Fibroblast of lung (primary cell): ENCODE data around the gene TSHZ2. TPM values are rescaled to one million over a fixed set of nuclear protein-coding genes. Genes with fewer than 3 reads are reported as not detected.

Source experiments
- DNase-seq, 2 donors: peaks; one replicate each; pipeline versions ENCODE4 v3.0.0 to v3.0.0-alpha.2; 2010; ENCODE audit warnings: low read depth in 2 of 2
- H2AFZ ChIP-seq: 2 replicates; pipeline ENCODE4 v1.5.1; 2012; ENCODE audit warnings: low read length, control low read depth, inconsistent platforms
- H3K27ac ChIP-seq: 2 replicates; pipeline ENCODE4 v1.5.1; 2011; ENCODE audit warnings: low read length, control low read depth; ENCODE audit not compliant: insufficient read depth
- H3K27me3 ChIP-seq: 2 replicates; pipeline ENCODE4 v1.5.1; 2011; ENCODE audit warnings: mild to moderate bottlenecking, low read length; ENCODE audit not compliant: control insufficient read depth, insufficient read depth
- H3K36me3 ChIP-seq: 2 replicates; pipeline ENCODE4 v1.5.1; 2011; ENCODE audit warnings: low read length; ENCODE audit not compliant: control insufficient read depth, insufficient read depth
- H3K4me1 ChIP-seq: 2 replicates; pipeline ENCODE4 v1.5.1; 2011; ENCODE audit warnings: low read length; ENCODE audit not compliant: control insufficient read depth, insufficient read depth; ENCODE audit errors: extremely low read depth
- H3K4me2 ChIP-seq: 2 replicates; pipeline ENCODE4 v1.5.1; 2011; ENCODE audit warnings: low read length, control low read depth; ENCODE audit not compliant: insufficient read depth; ENCODE audit errors: extremely low read depth
- H3K4me3 ChIP-seq, 4 experiments: fragments of 200-600 bp in 1 of 4; sonication (generic) in 1 of 4; replicated peaks in 1 of 4; 2 replicates each; pipeline ENCODE4 v1.5.1; 2011 to 2016; ENCODE audit warnings: low read length in 4 of 4, low read depth in 3 of 4, mild to moderate bottlenecking in 3 of 4, control low read depth in 2 of 4, inconsistent platforms in 1 of 4, mixed read lengths in 1 of 4; ENCODE audit not compliant: insufficient read depth in 1 of 4; ENCODE audit errors: control extremely low read depth in 1 of 4
- H3K79me2 ChIP-seq: 2 replicates; pipeline ENCODE4 v1.5.1; 2012; ENCODE audit warnings: mild to moderate bottlenecking, low read length, inconsistent platforms; ENCODE audit not compliant: control insufficient read depth, insufficient read depth
- H3K9ac ChIP-seq: 2 replicates; pipeline ENCODE4 v1.5.1; 2011; ENCODE audit warnings: mild to moderate bottlenecking, low read length, control low read depth; ENCODE audit not compliant: insufficient read depth
- H3K9me3 ChIP-seq: 2 replicates; pipeline ENCODE4 v1.5.1; 2012; ENCODE audit warnings: low read depth, low read length; ENCODE audit not compliant: control insufficient read depth, insufficient read depth
- H4K20me1 ChIP-seq: 2 replicates; pipeline ENCODE4 v1.5.1; 2011; ENCODE audit warnings: low read length; ENCODE audit not compliant: control insufficient read depth, insufficient read depth; ENCODE audit errors: extremely low read depth
- EZH2 ChIP-seq: IDR thresholded peaks from 2 replicates; pipeline ENCODE4 v1.5.1; 2012; ENCODE audit warnings: low read length, control low read depth, mild to moderate bottlenecking; ENCODE audit errors: missing control alignments
- polyA plus RNA-seq, 2 donors: library from polyadenylated mRNA; depleted of rRNA in 1 of 2; stranded (reverse) in 1 of 2; unstranded in 1 of 2; fragments of >200 nt; gene quantifications; 2 replicates each; pipeline ENCODE4 v1.2.1, GENCODE V29; 2011 to 2012; ENCODE audit warnings: missing spikeins in 1 of 2
- total RNA-seq: library from RNA; depleted of rRNA; stranded (reverse); fragments of >200 nt; gene quantifications from 2 replicates; pipeline ENCODE4 v1.2.1, GENCODE V29; 2014
- TF ChIP-seq, protein P1 (sequence below), 2 donors: IDR thresholded peaks in 1 of 2; conservative IDR thresholded peaks in 1 of 2; 1 replicate in 1 of 2; 2 replicates in 1 of 2; pipeline ENCODE4 v1.5.1; 2011 to 2012; ENCODE audit warnings: low read length in 2 of 2, control low read depth in 1 of 2, inconsistent platforms in 1 of 2, low read depth in 1 of 2, mild to moderate bottlenecking in 1 of 2

Gene TSHZ2
- total and polyA plus RNA-seq, 2 donors (not counting 1 experiment from before 2014, with no cell fraction given) = 0.15 to 2.6 TPM

DNA sequence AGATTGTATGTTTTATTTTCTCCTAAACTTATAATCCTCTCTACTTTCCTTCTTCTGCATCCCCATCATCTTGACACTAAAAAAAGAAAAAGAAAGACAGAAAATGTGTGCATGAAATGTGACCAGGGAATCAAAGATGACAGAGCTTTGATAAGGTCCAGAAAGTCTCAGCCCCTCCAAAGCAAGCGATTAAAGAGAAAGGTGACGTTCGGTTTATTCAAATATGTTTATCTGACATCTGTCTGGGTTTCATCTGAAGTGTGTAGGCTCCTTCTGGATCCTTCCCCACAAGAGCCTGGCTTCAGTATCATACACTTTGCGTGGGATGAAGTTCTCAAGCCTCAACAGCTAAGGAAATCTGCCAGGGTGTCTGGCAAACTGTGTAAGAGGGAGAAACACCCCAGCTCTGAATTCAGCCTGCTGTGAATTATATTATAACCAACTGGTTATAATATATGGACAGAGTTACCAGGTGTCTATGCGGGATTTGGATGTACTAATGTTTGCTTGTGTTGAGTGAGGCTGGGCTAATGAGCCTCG lies 358.5 kb downstream of the TSHZ2 start:
- Histone ChIP-seq H3K79me2 (no peaks in the 10 kb centered on the region), H3K9me3 (no peaks in the 10 kb centered on the region), H3K4me2 (no peak overlapping the region), H3K27me3 (no peaks in the 10 kb centered on the region), H4K20me1 (no peaks in the 10 kb centered on the region), H2AFZ (no peak overlapping the region), H3K4me3 (no peak overlapping the region), H3K9ac (no peak overlapping the region), H3K4me1 (no peaks in the 10 kb centered on the region), H3K27ac (no peak overlapping the region), H3K36me3 (no peaks in the 10 kb centered on the region)
- peak in 1 of 2 donors; percentile 35 for DNase-seq
- TF ChIP-seq, protein P1, sequence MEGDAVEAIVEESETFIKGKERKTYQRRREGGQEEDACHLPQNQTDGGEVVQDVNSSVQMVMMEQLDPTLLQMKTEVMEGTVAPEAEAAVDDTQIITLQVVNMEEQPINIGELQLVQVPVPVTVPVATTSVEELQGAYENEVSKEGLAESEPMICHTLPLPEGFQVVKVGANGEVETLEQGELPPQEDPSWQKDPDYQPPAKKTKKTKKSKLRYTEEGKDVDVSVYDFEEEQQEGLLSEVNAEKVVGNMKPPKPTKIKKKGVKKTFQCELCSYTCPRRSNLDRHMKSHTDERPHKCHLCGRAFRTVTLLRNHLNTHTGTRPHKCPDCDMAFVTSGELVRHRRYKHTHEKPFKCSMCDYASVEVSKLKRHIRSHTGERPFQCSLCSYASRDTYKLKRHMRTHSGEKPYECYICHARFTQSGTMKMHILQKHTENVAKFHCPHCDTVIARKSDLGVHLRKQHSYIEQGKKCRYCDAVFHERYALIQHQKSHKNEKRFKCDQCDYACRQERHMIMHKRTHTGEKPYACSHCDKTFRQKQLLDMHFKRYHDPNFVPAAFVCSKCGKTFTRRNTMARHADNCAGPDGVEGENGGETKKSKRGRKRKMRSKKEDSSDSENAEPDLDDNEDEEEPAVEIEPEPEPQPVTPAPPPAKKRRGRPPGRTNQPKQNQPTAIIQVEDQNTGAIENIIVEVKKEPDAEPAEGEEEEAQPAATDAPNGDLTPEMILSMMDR (conservative IDR thresholded peaks at IDR 0.05 in 1 of 2, IDR thresholded peaks at IDR 0.05 in 1 of 2; ENCODE audit: low read depth in 1 of 2, low read length in 2 of 2) = no peak
- TF ChIP-seq EZH2 = no peak

DNA sequence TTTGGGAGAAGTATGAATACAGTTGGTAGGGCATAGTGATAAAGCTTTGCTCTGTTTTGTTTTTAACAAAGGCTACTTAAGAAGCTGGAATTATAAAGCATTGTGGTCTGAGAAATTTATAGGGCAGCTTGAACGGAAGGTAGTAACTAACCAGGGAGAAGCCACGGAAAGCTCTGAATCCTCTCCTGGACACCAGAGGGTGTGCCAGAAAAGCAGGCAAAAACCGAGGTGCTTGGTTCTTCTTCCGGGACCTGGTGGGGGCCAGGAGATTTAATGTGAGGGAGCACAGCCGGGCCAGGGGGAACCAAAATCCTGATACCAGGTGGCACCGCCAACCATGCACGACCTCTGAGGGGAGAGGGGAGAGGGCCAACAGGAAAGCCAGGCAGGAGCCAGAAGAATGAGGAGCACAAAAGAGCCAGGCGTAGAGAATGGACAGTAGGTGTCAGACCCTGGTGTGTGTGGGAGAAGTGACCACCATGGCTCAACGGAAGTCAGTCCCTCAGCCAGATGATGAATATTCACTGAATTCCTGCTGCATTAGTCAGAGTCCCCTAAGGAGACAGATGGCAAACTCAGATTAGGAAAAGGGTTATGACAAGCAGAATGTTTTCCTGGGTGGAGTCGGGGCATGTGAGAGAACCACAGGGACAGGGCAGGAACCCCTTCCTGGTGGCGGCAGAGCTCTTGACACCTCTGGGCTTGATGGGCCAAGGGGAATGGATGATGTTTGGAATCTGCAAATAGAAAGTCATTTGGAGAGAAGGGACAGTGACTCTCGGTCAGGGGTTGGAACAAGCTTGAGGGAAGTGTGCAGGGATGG lies 359.2 kb downstream of the TSHZ2 start:
- no peak overlapping the region for H3K4me2 ChIP-seq
- TF ChIP-seq, protein P1 (conservative IDR thresholded peaks at IDR 0.05 in 1 of 2, IDR thresholded peaks at IDR 0.05 in 1 of 2; ENCODE audit: low read depth in 1 of 2, low read length in 2 of 2) = no peak
- TF ChIP-seq EZH2 = no peak
- H3K9me3 ChIP-seq = no peaks in the 10 kb centered on the region
- H3K4me1 ChIP-seq = no peaks in the 10 kb centered on the region
- H3K4me3 ChIP-seq = no peak overlapping the region
- H2AFZ ChIP-seq = no peak overlapping the region
- H3K27ac ChIP-seq = no peak overlapping the region
- no peaks in the 10 kb centered on the region for H3K36me3 ChIP-seq
- no peaks in the 10 kb centered on the region for H3K79me2 ChIP-seq
- no peaks in the 10 kb centered on the region for H4K20me1 ChIP-seq
- peak; percentile 12 to 80 for DNase-seq
- no peak overlapping the region for H3K9ac ChIP-seq
- H3K27me3 ChIP-seq = no peaks in the 10 kb centered on the region

DNA sequence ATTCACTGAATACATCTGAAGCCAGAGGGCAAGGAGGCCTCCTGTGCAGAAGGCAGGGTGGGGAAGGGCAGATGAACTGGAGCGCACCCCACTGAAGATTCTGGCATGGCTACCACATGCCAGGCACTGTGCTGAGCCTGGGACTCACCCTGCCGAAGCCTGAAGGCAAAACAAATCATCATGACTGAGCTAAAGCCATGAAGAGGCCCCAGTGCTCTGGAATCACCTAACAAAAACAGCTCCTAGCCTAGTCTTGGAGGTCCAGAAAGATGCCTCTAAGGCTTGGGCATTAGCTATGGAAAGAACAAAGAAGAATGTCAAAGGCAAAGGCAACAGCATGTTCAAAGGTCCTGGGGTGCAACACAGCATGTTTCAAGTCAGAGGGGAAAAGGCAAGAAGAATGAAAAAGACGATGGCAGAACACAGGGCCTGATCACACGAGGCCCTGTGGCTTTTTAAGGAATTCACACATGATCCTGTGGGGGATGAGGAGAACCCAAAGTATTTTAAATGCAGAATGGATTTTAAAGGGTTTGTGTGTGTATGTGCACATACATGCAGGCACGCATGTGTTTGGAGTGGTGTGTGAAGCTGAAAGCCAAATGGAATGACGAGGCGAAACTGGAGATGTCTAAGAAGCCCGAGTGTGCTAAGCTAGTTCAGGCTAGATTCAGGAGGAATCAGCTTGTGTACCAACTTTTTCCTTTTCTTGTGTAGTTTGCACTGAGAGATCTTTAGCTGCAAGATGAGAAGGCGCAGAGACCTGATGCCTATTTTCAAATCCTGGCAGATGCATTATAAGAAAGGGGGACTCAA lies 360.1 kb downstream of the TSHZ2 start:
- Histone ChIP-seq H2AFZ (no peak overlapping the region), H3K27ac (no peak overlapping the region)

More for the DNA sequence above, 360.1 kb downstream of the TSHZ2 start:
- Histone ChIP-seq H3K36me3 (no peaks in the 10 kb centered on the region), H3K79me2 (no peaks in the 10 kb centered on the region), H4K20me1 (no peaks in the 10 kb centered on the region), H3K27me3 (no peaks in the 10 kb centered on the region), H3K9ac (no peak overlapping the region), H3K4me2 (no peak overlapping the region), H3K4me1 (no peaks in the 10 kb centered on the region), H3K9me3 (no peaks in the 10 kb centered on the region), H3K4me3 (no peak overlapping the region)
- TF ChIP-seq, protein P1 (conservative IDR thresholded peaks at IDR 0.05 in 1 of 2, IDR thresholded peaks at IDR 0.05 in 1 of 2; ENCODE audit: low read depth in 1 of 2, low read length in 2 of 2) = no peak
- no peak for TF ChIP-seq EZH2
- no peak for DNase-seq
